IPS-20b (cell line): ENCODE measurements around the gene GP1BB.

Experiments used
- H3K27ac ChIP-seq: one replicate; pipeline ENCODE4 v1.5.1; 2013; ENCODE audit warnings: low read length
- H3K27me3 ChIP-seq: 2 replicates; pipeline ENCODE4 v1.6.1; 2013; ENCODE audit warnings: mild to moderate bottlenecking, low read length, inconsistent platforms; ENCODE audit not compliant: insufficient read depth
- H3K36me3 ChIP-seq: 2 replicates; pipeline ENCODE4 v1.6.1; 2013; ENCODE audit warnings: low read depth, mild to moderate bottlenecking, inconsistent platforms, low read length, moderate library complexity; ENCODE audit not compliant: insufficient read depth
- H3K4me1 ChIP-seq: 2 replicates; pipeline ENCODE4 v1.6.1; 2013; ENCODE audit warnings: mild to moderate bottlenecking, control low read depth, inconsistent platforms, low read length, moderate library complexity; ENCODE audit not compliant: insufficient read depth
- H3K4me3 ChIP-seq: 2 replicates; pipeline ENCODE4 v1.5.1; 2013; ENCODE audit warnings: mild to moderate bottlenecking, low read length, inconsistent platforms
- H3K9ac ChIP-seq: 2 replicates; pipeline ENCODE4 v1.6.1; 2013; ENCODE audit warnings: low read depth, mild to moderate bottlenecking, inconsistent platforms, low read length, moderate library complexity
- H3K9me3 ChIP-seq: 2 replicates; pipeline ENCODE4 v1.6.1; 2013; ENCODE audit warnings: mild to moderate bottlenecking, low read depth, low read length, inconsistent platforms; ENCODE audit not compliant: insufficient read depth

Gene GP1BB

GRCh38 chr22:19717691-19718455, 5.5 kb upstream of the GP1BB start:
- Histone ChIP-seq H3K27ac (no peak overlapping the region), H3K9ac (no peak overlapping the region), H3K36me3 (no peaks in the 10 kb centered on the region), H3K27me3 (peaks cover 97% of the 10 kb centered on the region), H3K4me3 (peak overlapping the region; percentile 50; the same call in 1 of the 2 replicates), H3K4me1 (no peaks in the 10 kb centered on the region), H3K9me3 (no peaks in the 10 kb centered on the region)

DNA sequence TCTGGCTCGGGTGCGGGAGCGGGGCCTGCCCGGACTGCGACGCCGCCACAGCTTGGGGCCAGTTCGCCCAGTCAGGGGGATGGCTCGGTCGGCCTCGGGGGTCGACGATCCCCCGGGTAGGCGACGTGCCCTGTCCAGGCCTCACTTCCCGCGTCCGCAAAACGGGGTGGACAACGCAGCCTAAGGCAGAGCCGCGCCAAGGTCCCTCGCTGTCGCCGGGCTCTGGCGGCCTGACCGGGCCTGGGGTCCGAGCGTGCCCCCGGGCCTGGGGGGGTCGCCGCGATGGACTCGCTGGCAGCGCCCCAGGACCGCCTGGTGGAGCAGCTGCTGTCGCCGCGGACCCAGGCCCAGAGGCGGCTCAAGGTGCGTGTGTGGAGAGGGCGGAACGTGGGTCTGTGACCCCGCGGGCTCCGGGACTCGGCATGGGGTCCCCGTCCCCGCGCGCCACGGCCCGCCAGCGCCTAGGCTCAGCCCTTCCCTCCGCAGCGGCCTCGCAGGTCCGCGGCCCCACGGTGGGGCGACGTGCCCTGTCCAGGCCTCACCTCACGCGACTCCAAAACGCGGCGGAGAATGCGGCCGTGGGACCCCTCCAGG, 4.8 kb upstream of the GP1BB start:
- H3K27me3 ChIP-seq = peaks cover 97% of the 10 kb centered on the region
- H3K27ac ChIP-seq = no peak overlapping the region

GRCh38 chr22:19719050-19719482, 4.3 kb upstream of the GP1BB start:
- no peaks in the 10 kb centered on the region for H3K9me3 ChIP-seq
- no peaks in the 10 kb centered on the region for H3K4me1 ChIP-seq
- peaks cover 97% of the 10 kb centered on the region for H3K27me3 ChIP-seq
- no peak overlapping the region for H3K27ac ChIP-seq
- H3K9ac ChIP-seq = no peak overlapping the region
- no peaks in the 10 kb centered on the region for H3K36me3 ChIP-seq
- H3K4me3 ChIP-seq = no peak overlapping the region

More for the DNA sequence above, 4.8 kb upstream of the GP1BB start:
- H3K4me1 ChIP-seq = no peaks in the 10 kb centered on the region
- peak overlapping the region; percentile 50; the same call in 1 of the 2 replicates for H3K4me3 ChIP-seq
- no peaks in the 10 kb centered on the region for H3K9me3 ChIP-seq
- no peaks in the 10 kb centered on the region for H3K36me3 ChIP-seq
- H3K9ac ChIP-seq = no peak overlapping the region

DNA sequence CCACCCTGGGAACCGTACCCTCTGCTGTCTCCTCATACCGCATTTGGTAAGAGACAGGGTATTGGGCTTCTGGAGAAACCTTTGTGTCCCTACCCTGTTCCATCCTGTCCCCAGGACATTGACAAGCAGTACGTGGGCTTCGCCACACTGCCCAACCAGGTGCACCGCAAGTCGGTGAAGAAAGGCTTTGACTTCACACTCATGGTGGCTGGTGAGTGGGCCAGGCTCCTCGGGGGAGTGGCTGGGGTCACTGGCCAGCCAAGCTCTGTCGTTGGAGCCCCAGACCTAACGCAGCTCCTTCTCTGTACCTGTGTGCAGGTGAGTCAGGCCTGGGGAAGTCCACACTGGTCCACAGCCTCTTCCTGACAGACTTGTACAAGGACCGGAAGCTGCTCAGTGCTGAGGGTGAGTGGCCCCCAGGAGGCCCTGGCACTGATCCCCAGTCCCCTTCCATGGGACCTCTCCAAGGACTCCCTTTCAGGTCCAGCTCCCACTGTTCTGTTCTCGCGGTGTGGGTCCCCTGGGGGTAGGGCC, 3.8 kb upstream of the GP1BB start:
- no peak overlapping the region for H3K27ac ChIP-seq
- peaks cover 99% of the 10 kb centered on the region for H3K27me3 ChIP-seq

GRCh38 chr22:19720150-19720827, 3.0 kb upstream of the GP1BB start:
- Histone ChIP-seq H3K9me3 (no peaks in the 10 kb centered on the region), H3K4me3 (no peak overlapping the region), H3K36me3 (no peaks in the 10 kb centered on the region), H3K9ac (no peak overlapping the region), H3K27ac (no peak overlapping the region), H3K27me3 (peaks cover 99% of the 10 kb centered on the region), H3K4me1 (no peaks in the 10 kb centered on the region)

More for the DNA sequence above, 3.8 kb upstream of the GP1BB start:
- no peaks in the 10 kb centered on the region for H3K36me3 ChIP-seq
- H3K4me3 ChIP-seq = no peak overlapping the region
- H3K9ac ChIP-seq = no peak overlapping the region
- H3K4me1 ChIP-seq = no peaks in the 10 kb centered on the region
- H3K9me3 ChIP-seq = no peaks in the 10 kb centered on the region

- Histone ChIP-seq H3K27me3 (peaks cover 99% of the 10 kb centered on the region), H3K9ac (no peak overlapping the region)
These were observed 2.4 kb upstream of the GP1BB start for GRCh38 chr22:19720999-19721329.

DNA sequence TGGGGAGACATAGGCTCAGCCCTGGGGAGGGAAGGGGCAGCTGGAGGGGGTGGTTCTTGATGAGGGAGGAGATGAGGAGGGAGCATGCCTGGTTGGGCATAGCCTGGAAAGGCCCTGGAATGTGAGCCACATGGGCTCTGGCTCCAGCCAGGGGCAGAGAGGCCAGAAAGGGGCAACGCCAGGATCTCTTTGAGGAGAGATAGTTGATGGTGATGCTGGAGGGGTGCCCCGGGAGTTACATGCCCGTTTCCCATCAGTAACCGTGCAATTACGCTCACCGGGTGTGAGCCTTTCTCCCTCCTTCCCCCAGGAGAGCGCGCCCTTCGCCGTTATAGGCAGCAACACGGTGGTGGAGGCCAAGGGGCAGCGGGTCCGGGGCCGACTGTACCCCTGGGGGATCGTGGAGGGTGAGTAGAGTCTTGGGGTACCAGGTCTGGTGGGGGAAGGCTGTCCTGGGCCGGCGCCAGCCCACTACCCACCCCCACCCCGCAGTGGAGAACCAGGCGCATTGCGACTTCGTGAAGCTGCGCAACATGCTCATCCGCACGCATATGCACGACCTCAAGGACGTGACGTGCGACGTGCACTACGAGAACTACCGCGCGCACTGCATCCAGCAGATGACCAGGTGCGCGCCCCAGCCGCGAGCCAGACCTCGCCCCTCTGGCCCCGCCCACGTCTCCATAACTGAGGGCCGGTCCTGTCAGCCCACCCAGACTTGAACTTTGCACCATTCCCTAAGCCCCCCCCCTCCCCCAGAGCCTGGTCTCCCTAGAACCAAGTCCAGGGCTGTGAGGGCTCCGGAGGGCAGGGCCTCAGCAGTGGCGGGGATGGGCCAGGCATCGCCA, 1.8 kb upstream of the GP1BB start:
- H3K36me3 ChIP-seq = no peaks in the 10 kb centered on the region
- no peaks in the 10 kb centered on the region for H3K4me1 ChIP-seq
- H3K27ac ChIP-seq = no peak overlapping the region
- H3K27me3 ChIP-seq = peaks cover 99% of the 10 kb centered on the region
- H3K9me3 ChIP-seq = no peaks in the 10 kb centered on the region
- peak overlapping the region; percentile 42; the same call in 1 of the 2 replicates for H3K4me3 ChIP-seq
- H3K9ac ChIP-seq = no peak overlapping the region

More at GRCh38 chr22:19720999-19721329, 2.4 kb upstream of the GP1BB start:
- Histone ChIP-seq H3K27ac (no peak overlapping the region), H3K4me1 (no peaks in the 10 kb centered on the region), H3K4me3 (no peak overlapping the region), H3K36me3 (no peaks in the 10 kb centered on the region), H3K9me3 (no peaks in the 10 kb centered on the region)

DNA sequence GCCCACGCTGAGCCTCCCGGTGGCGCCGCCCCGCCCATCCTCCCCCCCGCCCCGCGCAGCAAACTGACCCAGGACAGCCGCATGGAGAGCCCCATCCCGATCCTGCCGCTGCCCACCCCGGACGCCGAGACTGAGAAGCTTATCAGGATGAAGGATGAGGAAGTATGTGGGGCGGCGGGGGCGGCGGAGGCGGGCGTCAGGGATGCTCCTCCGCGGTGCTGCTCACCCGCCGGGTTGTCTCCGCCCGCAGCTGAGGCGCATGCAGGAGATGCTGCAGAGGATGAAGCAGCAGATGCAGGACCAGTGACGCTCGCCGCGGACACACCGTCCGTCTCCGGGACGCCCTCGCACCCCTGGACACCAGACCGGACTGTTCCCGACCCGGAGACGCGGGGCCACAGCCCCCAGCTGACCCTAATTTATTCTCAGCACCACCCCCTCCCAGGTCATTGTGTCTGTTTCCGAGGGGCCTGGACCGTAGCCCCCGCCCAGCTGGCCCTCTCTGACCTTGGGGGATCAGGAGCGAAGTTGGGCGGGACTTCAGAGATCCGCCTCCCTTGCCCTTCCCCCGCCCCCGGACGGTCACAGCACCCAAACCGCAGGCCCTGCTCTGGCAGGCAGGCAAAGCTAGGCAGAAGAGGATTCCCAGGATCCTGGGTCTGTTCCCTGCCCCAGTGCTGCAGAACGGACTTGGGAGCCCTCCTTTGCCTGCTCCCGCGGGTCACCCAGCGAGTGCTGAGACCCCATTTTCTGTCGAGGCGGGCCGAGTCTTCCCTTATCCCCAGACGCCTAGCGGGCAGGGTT, 959 bp upstream of the GP1BB start:
- Histone ChIP-seq H3K4me3 (peak overlapping the region; percentile 45; the same call in 1 of the 2 replicates), H3K9me3 (no peaks in the 10 kb centered on the region), H3K9ac (no peak overlapping the region), H3K27me3 (peaks cover 100% of the 10 kb centered on the region), H3K27ac (no peak overlapping the region), H3K36me3 (no peaks in the 10 kb centered on the region), H3K4me1 (no peaks in the 10 kb centered on the region)

DNA sequence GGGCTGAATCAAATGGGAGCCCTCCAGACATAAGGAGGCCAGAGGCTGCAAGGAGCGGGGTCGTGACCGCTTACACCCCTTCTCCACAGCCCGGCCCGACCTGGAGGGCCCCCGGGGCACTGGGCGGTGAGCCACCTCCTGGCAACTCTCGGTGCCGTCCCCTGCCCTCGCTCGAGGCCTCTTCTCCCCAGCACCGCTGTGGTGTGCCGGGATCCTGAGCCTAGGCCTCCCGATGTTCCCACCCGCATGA, 432 bp upstream of the GP1BB start:
- H3K27me3 ChIP-seq = peaks cover 100% of the 10 kb centered on the region
- no peak overlapping the region for H3K27ac ChIP-seq
- no peaks in the 10 kb centered on the region for H3K4me1 ChIP-seq
- no peaks in the 10 kb centered on the region for H3K9me3 ChIP-seq
- peak overlapping the region; percentile 45; the same call in 1 of the 2 replicates for H3K4me3 ChIP-seq
- H3K36me3 ChIP-seq = no peaks in the 10 kb centered on the region
- H3K9ac ChIP-seq = no peak overlapping the region

- H3K4me3 ChIP-seq = peak overlapping the region; percentile 45; the same call in 1 of the 2 replicates
- no peak overlapping the region for H3K27ac ChIP-seq
- no peaks in the 10 kb centered on the region for H3K9me3 ChIP-seq
- peaks cover 100% of the 10 kb centered on the region for H3K27me3 ChIP-seq
- no peak overlapping the region for H3K9ac ChIP-seq
- H3K4me1 ChIP-seq = no peaks in the 10 kb centered on the region
- no peaks in the 10 kb centered on the region for H3K36me3 ChIP-seq
These were observed 866 bp downstream of the GP1BB start for GRCh38 chr22:19723983-19724827.
